ENCODE measurements around the gene MYLK2.

Gene MYLK2

GRCh38 chr20:31821427-31821826, 2.3 kb downstream of the MYLK2 start:
- no peaks in the 10 kb centered on the region for H3K9me2 ChIP-seq (replicated peaks; ENCODE audit: control insufficient read depth, low read length)
- H3K4me2 ChIP-seq (ENCODE audit: low read length): no peak overlapping the region
- H3K27ac ChIP-seq (ENCODE audit: low read depth, low read length): no peak overlapping the region
- no peaks in the 10 kb centered on the region for H3K27me3 ChIP-seq (ENCODE audit: control insufficient read depth, low read length)
- no peak overlapping the region for H3K4me3 ChIP-seq (ENCODE audit: low read length)
- H3K36me3 ChIP-seq (ENCODE audit: control insufficient read depth, low read length): no peaks in the 10 kb centered on the region
- H3K9me3 ChIP-seq (ENCODE audit: control insufficient read depth, insufficient read depth, low read length): no peaks in the 10 kb centered on the region
- no peaks in the 10 kb centered on the region for H4K20me1 ChIP-seq (ENCODE audit: control insufficient read depth, insufficient read depth, low read depth, low read length)
- no peaks in the 10 kb centered on the region for H3F3A ChIP-seq (ENCODE audit: control insufficient read depth, insufficient read depth)
- H3K79me2 ChIP-seq (ENCODE audit: control insufficient read depth, low read length): no peaks in the 10 kb centered on the region
- peaks cover 6% of the 10 kb centered on the region; the same call in 1 of the 2 replicates for H3K4me1 ChIP-seq (ENCODE audit: control insufficient read depth, low read length)
- TF ChIP-seq CTCF (IDR thresholded peaks at IDR 0.05; ENCODE audit: low read depth, low read length, poor library complexity, severe bottlenecking): no peak
- TF ChIP-seq EZH2phosphoT487 (IDR thresholded peaks at IDR 0.05; ENCODE audit: borderline replicate concordance, low read length): no peak

- Histone ChIP-seq H3K9me2 (replicated peaks; ENCODE audit: control insufficient read depth, low read length) (no peaks in the 10 kb centered on the region), H3K4me2 (ENCODE audit: low read length) (peak overlapping the region; percentile 20), H3F3A (ENCODE audit: control insufficient read depth, insufficient read depth) (no peaks in the 10 kb centered on the region), H3K27ac (ENCODE audit: low read depth, low read length) (no peak overlapping the region), H3K79me2 (ENCODE audit: control insufficient read depth, low read length) (no peaks in the 10 kb centered on the region), H3K4me1 (ENCODE audit: control insufficient read depth, low read length) (peaks cover 6% of the 10 kb centered on the region; the same call in 1 of the 2 replicates), H3K36me3 (ENCODE audit: control insufficient read depth, low read length) (no peaks in the 10 kb centered on the region), H3K4me3 (ENCODE audit: low read length) (no peak overlapping the region), H4K20me1 (ENCODE audit: control insufficient read depth, insufficient read depth, low read depth, low read length) (no peaks in the 10 kb centered on the region; the same call in 1 of the 2 replicates), H3K9me3 (ENCODE audit: control insufficient read depth, insufficient read depth, low read length) (no peaks in the 10 kb centered on the region), H3K27me3 (ENCODE audit: control insufficient read depth, low read length) (no peaks in the 10 kb centered on the region)
- peak; percentile 98 for TF ChIP-seq CTCF (IDR thresholded peaks at IDR 0.05; ENCODE audit: low read depth, low read length, poor library complexity, severe bottlenecking)
- TF ChIP-seq EZH2phosphoT487 (IDR thresholded peaks at IDR 0.05; ENCODE audit: borderline replicate concordance, low read length): no peak
Measured at GRCh38 chr20:31822421-31823330, 3.5 kb downstream of the MYLK2 start.

DNA sequence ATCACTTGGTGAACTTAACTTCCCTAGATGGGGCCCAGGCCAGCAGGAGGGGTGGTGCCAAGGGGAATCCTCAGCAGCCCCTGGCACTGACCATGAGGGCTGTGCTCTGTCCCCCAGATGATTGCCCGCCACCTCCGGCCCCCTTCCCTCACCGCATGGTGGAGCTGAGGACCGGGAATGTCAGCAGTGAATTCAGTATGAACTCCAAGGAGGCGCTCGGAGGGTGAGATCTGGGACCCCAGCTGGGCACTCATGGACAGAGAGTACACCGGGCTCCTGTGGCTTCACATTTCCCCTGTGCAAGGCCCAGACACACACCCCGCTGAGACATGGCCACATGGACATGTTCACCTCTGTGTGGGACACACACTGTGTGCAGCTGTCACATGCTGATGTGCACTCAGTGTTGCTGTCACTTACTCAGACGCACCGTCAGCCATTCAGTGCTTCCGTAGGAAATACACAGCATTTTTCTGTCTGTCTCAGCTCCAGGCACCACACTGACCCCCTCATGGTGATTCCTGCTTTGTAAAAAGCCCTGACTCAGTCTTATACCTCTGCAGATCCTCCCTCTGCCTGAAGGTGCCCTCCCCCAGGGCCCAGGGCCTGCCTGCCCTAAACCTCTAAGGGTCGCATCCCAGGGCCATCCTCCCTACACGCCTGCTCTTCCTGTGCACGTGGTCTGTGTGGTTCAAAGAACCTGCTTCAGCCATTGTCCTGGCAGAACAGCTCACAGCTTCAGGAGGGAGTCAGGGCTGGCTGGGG, 4.4 kb downstream of the MYLK2 start:
- Histone ChIP-seq H3K9me2 (replicated peaks; ENCODE audit: control insufficient read depth, low read length) (no peaks in the 10 kb centered on the region), H3K4me2 (ENCODE audit: low read length) (no peak overlapping the region; the same call in 1 of the 2 replicates), H3K27ac (ENCODE audit: low read depth, low read length) (no peak overlapping the region), H3K36me3 (ENCODE audit: control insufficient read depth, low read length) (no peaks in the 10 kb centered on the region), H4K20me1 (ENCODE audit: control insufficient read depth, insufficient read depth, low read depth, low read length) (no peaks in the 10 kb centered on the region; the same call in 1 of the 2 replicates), H3K4me3 (ENCODE audit: low read length) (no peak overlapping the region), H3K9me3 (ENCODE audit: control insufficient read depth, insufficient read depth, low read length) (no peaks in the 10 kb centered on the region), H3K27me3 (ENCODE audit: control insufficient read depth, low read length) (no peaks in the 10 kb centered on the region), H3F3A (ENCODE audit: control insufficient read depth, insufficient read depth) (no peaks in the 10 kb centered on the region), H3K79me2 (ENCODE audit: control insufficient read depth, low read length) (no peaks in the 10 kb centered on the region), H3K4me1 (ENCODE audit: control insufficient read depth, low read length) (peaks cover 6% of the 10 kb centered on the region; the same call in 1 of the 2 replicates)
- TF ChIP-seq EZH2phosphoT487 (IDR thresholded peaks at IDR 0.05; ENCODE audit: borderline replicate concordance, low read length): no peak
- no peak for TF ChIP-seq CTCF (IDR thresholded peaks at IDR 0.05; ENCODE audit: low read depth, low read length, poor library complexity, severe bottlenecking)

Measured in DOHH2 (cell line).